Naive B cell (primary cell): ENCODE measurements around the gene GNL2. TPM values are rescaled to one million over a fixed set of nuclear protein-coding genes. Genes with fewer than 3 reads are reported as not detected.
A peak's percentile ranks its signal among the peaks of the same experiment; 100 is the strongest.
"Not testable (repeated sequence)": the region's sequence is repeated elsewhere in the genome, so short reads cannot be mapped to it uniquely, and the experiment has no call there.

Experiments used
- ATAC-seq, 2 donors: fragments of 150-1000 bp; cut with Tn5 transposase; 2 replicates each; pipeline ENCODE4 v1.10.0; 2021; ENCODE audit warnings: low read depth in 2 of 2, mild to moderate bottlenecking in 2 of 2, moderate library complexity in 2 of 2
- DNase-seq: peaks from one replicate; pipeline ENCODE4 v3.0.0; 2022
- H3K27ac Mint-ChIP-seq, 6 donors: one replicate each; pipeline ENCODE4 v1.8.0; 2020 to 2022; ENCODE audit warnings: mild to moderate bottlenecking in 6 of 6, mixed read lengths in 6 of 6, moderate library complexity in 5 of 6, inconsistent platforms in 2 of 6
- H3K27me3 Mint-ChIP-seq, 3 donors: one replicate each; pipeline ENCODE4 v1.8.0; 2021 to 2022; ENCODE audit warnings: mixed read lengths in 3 of 3, mild to moderate bottlenecking in 1 of 3
- H3K36me3 Mint-ChIP-seq, 2 donors: one replicate each; pipeline ENCODE4 v1.8.0; 2020 to 2022; ENCODE audit warnings: mixed read lengths in 2 of 2, inconsistent platforms in 1 of 2, mild to moderate bottlenecking in 1 of 2
- H3K4me1 Mint-ChIP-seq, 3 donors: one replicate each; pipeline ENCODE4 v1.8.0; 2020 to 2022; ENCODE audit warnings: mixed read lengths in 3 of 3, inconsistent platforms in 1 of 3, mild to moderate bottlenecking in 1 of 3, moderate library complexity in 1 of 3
- H3K4me3 Mint-ChIP-seq, 8 donors: one replicate each; pipeline ENCODE4 v1.8.0; 2020 to 2022; ENCODE audit warnings: mild to moderate bottlenecking in 8 of 8, mixed read lengths in 8 of 8, moderate library complexity in 8 of 8, inconsistent platforms in 2 of 8
- H3K9me3 Mint-ChIP-seq, 7 donors: one replicate each; pipeline ENCODE4 v1.8.0; 2020 to 2022; ENCODE audit warnings: mixed read lengths in 7 of 7, mild to moderate bottlenecking in 5 of 7, inconsistent platforms in 2 of 7, moderate library complexity in 1 of 7
- polyA plus RNA-seq, 6 donors: library from polyadenylated mRNA; unstranded; fragments of 300-500 nt; fragmentation: Illumina TruSeq; gene quantifications; one replicate each; pipeline ENCODE4 v1.2.3, GENCODE V29; 2021; ENCODE audit warnings: low read depth in 6 of 6

GNL2 gene
- polyA plus RNA-seq, 6 donors from 2014 or later: 38.1 to 57.6 (median 45.4) TPM

DNA sequence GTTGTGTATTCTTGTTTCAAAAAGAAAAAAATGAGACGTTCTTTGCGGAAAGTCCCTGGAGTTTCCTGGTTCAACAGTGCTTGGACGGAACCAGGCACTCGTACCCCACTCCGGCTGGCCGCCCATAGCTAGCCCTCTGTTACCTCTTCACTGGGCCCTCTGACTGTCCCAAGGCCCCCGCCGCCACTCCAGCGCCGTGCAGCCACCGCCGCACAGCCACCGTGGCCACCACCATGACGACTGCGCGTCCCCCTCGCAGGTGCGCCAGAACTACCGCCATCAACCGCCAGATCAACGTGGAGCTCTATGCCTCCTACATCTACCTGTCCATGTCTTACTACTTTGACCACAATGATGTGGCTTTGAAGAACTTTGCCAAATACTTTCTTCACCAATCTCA, 51.2 kb downstream of the GNL2 start:
- ATAC-seq: no peak
- Mint-ChIP-seq H3K27me3 (no peaks in the 10 kb centered on the region), H3K36me3 (peaks cover 18 to 38% of the 10 kb centered on the region in 2 donors), H3K4me3 (no peak overlapping the region), H3K27ac (peak overlapping the region in 4 of 6 donors; percentile 22 to 64 (median 50)), H3K9me3 (no peaks in the 10 kb centered on the region), H3K4me1 (peaks cover 4 to 17% (median 12%) of the 10 kb centered on the region in 3 donors)
- no peak for DNase-seq

DNA sequence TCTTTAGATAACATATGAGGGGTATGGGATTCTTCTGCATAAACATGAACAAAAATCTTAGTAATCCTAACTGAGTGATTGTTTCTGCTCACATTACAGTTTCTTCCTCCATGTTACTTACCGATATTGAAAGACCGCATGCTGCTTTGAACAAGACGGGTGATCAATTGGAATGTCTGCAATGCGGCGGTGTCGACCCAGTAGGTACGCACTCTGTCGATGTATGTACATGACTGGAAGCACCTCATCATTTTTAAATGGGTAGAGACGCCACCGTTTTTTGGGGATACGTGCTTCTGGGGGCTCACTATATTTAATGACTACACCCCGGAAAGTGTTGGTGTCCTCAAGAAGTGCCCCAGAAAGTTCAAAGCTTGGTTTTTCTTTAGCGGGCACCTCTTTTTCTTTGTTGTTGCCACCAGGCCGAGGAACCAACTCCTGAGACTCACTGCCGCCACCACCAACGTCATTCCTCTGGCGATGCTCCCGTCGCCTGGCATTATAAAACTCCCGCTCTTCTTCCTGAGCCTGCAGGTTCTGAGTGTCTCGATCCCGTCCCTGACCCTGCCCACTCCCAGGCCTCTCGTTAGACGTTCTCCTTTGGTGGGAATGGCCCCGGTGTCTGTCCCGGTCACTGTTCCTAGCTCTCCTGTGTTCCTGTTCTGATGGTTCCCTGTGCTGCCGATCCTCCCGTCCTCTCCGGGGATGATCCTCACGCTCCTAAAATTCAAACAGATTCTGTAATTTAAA, 55.5 kb downstream of the GNL2 start:
- Mint-ChIP-seq H3K4me1 (peaks cover 0 to 15% (median 5%) of the 10 kb centered on the region in 3 donors), H3K4me3 (no peak overlapping the region), H3K27ac (no peak overlapping the region), H3K36me3 (peaks cover 25 to 26% of the 10 kb centered on the region in 2 donors), H3K9me3 (no peaks in the 10 kb centered on the region), H3K27me3 (no peaks in the 10 kb centered on the region)
- ATAC-seq (no peak), DNase-seq (no peak)

DNA sequence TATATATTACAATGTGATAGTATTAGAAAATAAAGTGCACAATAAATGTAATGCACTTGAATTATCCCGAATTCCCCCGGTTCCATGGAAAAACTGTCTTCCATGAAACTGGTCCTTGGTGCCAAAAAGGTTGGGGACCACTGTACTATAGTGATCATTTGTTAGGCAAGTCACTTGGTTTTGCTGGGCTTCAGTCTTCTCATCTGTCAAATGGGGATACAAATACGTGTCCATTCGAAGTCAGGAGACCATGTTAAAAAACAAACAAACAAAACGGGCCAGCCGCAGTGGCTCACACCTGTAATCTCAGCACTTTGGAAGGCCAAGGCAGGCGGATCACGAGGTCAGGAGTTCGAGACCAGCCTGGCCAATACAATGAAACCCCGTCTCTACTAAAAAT, 56.6 kb downstream of the GNL2 start:
- Mint-ChIP-seq H3K27ac (peak overlapping the region in 1 of 6 donors; percentile 80), H3K36me3 (peaks cover 18 to 19% of the 10 kb centered on the region in 2 donors), H3K4me1 (peaks cover 0 to 12% (median 5%) of the 10 kb centered on the region in 3 donors)
- ATAC-seq, H3K9me3 Mint-ChIP-seq, H3K4me3 Mint-ChIP-seq, DNase-seq, H3K27me3 Mint-ChIP-seq: not testable (repeated sequence)

DNA sequence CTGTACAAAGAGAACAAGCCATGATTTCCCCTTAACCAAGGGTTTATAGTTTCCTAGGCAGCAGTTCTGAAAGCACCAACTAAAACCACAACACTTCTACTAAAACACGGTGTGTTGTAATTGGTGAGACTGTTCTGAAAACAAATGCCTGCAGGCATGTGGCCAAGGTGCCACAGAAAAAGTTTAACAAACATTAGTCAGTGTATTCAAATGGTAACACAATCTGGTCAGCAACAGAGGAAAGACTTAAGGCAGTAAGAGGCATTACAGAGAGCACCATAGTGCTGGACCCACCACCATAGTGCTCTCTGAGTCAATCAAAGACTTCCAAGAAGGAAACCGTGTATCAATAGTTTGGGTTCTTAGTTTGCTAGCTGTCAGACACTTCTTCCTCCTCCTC, 58.4 kb downstream of the GNL2 start:
- peaks cover 0 to 12% (median 8%) of the 10 kb centered on the region in 3 donors for H3K4me1 Mint-ChIP-seq
- no peak overlapping the region for H3K27ac Mint-ChIP-seq
- H3K9me3 Mint-ChIP-seq: peaks cover 0 to 1% (median 0%) of the 10 kb centered on the region in 7 donors
- H3K27me3 Mint-ChIP-seq: no peaks in the 10 kb centered on the region
- peaks cover 18 to 19% of the 10 kb centered on the region in 2 donors for H3K36me3 Mint-ChIP-seq
- ATAC-seq (no peak), DNase-seq (no peak)
- H3K4me3 Mint-ChIP-seq: no peak overlapping the region

DNA sequence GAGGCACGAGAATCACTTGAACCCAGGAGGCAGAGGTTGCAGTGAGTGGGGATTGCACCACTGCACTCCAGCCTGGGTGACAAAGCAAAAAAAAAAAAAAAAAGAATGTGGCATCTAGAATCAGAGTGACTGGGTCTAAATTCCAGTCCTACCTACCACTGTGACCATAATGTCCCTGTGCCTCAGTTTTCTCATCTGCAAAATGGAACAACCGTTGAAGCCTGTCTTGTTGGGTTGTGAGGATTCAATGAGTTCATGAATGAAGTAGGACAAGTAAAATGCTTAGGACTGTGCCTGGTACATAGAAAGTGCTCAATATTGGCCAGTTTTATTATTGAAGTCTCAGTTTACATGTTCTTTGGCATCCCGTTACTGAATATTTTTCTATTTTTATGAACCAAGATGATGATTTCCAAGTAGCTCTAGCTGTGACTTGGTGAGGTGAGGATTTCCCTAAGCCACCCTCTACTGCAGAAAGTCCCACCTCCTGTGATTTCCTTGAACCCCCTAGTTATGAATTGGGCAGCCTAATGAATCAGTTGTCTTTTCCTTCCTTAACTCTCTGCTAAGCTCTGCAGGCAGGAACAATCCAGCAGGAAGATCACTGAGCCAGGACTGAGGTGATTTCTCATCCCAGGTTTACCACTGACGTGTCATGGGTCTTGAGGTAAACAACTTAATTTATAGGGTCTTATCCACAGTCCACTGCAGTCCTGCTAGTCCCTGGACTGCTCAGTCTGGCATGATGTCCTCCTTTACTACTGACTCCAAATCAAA, 62.2 kb downstream of the GNL2 start:
- H3K36me3 Mint-ChIP-seq: peaks cover 8 to 15% of the 10 kb centered on the region in 2 donors
- peaks cover 0 to 9% (median 5%) of the 10 kb centered on the region in 3 donors for H3K4me1 Mint-ChIP-seq
- ATAC-seq (no peak), DNase-seq (no peak)
- peaks cover 0 to 1% (median 0%) of the 10 kb centered on the region in 7 donors for H3K9me3 Mint-ChIP-seq
- no peak overlapping the region for H3K4me3 Mint-ChIP-seq
- H3K27ac Mint-ChIP-seq: peak overlapping the region in 1 of 6 donors; percentile 90
- H3K27me3 Mint-ChIP-seq: no peaks in the 10 kb centered on the region

DNA sequence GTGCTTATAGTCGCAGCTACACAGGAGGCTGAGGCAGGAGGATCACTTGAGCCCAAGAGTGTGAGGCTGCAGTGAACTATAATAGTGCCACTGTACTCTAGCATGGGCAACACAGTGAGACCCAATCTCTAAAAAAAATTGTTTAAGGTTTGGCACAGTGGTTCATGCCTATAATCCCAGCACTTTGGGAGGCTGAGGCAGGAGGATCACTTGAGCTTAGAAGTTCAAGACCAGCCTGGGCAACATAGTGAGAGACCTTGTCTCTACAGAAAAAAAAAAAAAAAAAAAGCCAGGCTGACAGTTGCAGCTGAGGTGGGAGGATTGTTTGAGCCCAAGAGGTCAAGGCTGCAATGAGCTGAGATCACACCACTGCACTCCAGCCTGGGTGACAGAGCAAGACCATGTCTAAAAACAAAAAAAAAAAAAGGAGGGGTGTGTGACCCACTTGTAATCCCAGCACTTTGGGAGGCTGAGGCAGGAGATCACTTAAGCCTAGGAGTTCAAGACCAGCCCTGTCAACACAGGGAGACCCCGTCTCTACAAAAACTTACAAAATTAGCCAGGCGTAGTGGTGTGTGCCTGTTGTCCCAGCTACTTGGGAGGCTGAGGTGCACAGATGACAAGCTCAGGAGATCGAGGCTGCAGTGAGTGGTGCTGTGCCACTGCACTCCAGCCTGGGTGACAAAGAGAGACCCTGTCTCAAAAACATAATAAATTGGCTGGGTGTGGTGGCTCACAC, 63.1 kb downstream of the GNL2 start:
- ATAC-seq, H3K9me3 Mint-ChIP-seq, H3K27me3 Mint-ChIP-seq, H3K27ac Mint-ChIP-seq, DNase-seq, H3K36me3 Mint-ChIP-seq, H3K4me1 Mint-ChIP-seq: not testable (repeated sequence)
- H3K4me3 Mint-ChIP-seq: peak overlapping the region in 3 of 8 donors; percentile 30 to 42 (median 33)

DNA sequence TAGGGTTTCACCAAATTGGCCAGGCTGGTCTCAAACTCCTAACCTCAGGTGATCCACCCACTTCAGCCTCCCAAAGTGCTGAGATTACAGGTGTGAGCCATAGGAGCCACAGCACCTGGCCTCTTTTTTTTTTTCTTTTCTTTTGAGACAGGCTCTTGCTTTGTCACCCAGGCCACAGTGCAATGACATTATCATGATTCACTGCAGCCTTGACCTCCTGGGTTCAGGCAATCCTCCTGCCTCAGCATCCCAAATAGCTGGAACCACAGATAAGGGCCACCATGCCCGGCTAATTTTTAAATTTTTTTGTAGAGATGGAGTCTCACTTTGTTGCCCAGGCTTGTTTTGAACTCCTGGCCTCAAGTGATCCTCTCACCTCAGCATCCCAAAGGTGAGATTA, 65.8 kb downstream of the GNL2 start:
- ATAC-seq, H3K4me3 Mint-ChIP-seq, H3K36me3 Mint-ChIP-seq, H3K27me3 Mint-ChIP-seq, H3K9me3 Mint-ChIP-seq, H3K4me1 Mint-ChIP-seq, H3K27ac Mint-ChIP-seq, DNase-seq: not testable (repeated sequence)

DNA sequence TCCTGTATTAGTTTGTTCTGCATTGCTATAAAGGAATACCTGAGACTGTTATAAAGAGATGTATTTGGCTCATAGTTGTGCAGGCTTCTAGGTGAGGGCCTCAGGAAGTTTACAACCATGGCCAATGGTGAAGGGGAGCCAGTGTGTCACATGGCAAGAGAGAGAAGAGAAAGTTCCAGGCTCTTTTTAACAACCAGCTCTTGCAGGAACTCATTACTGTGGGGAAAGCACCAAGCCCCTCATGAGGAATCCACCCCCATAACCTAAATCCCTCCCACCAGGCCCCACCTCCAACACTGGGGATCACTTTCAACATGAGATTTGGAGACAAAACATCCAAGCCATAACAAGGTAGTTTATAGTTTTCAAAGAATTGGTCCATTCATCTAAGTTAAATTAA, 76.1 kb downstream of the GNL2 start:
- Mint-ChIP-seq H3K4me3 (peak overlapping the region in 7 of 8 donors; percentile 16 to 91 (median 79)), H3K27ac (peak overlapping the region in 4 of 6 donors; percentile 24 to 79 (median 58)), H3K9me3 (no peaks in the 10 kb centered on the region), H3K27me3 (peaks cover 0 to 6% (median 0%) of the 10 kb centered on the region in 3 donors), H3K4me1 (peaks cover 9 to 25% (median 11%) of the 10 kb centered on the region in 3 donors), H3K36me3 (no peaks in the 10 kb centered on the region)
- no peak for ATAC-seq
- no peak for DNase-seq

DNA sequence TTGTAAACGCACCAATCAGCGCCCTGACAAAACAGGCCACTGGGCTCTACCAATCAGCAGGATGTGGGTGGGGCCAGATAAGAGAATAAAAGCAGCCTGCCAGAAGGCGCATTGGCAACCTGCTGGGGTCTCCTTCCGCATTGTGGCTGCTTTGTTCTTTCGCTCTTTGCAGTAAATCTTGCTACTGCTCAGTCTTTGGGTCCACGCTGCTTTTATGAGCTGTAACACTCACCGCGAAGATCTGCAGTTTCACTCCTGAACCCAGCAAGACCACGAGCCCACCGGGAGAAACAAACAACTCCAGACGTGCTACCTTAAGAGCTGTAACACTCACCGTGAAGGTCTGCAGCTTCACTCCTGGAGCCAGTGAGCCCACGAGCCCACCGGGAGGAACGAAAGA, 76.8 kb downstream of the GNL2 start:
- Mint-ChIP-seq H3K4me3 (peak overlapping the region in 7 of 8 donors; percentile 16 to 91 (median 79)), H3K27ac (peak overlapping the region in 2 of 6 donors; percentile 73 to 79), H3K4me1 (peaks cover 12 to 27% (median 13%) of the 10 kb centered on the region in 3 donors)
- not testable (repeated sequence) for H3K27me3 Mint-ChIP-seq, ATAC-seq, H3K36me3 Mint-ChIP-seq, H3K9me3 Mint-ChIP-seq
- peak; percentile 1 for DNase-seq

DNA sequence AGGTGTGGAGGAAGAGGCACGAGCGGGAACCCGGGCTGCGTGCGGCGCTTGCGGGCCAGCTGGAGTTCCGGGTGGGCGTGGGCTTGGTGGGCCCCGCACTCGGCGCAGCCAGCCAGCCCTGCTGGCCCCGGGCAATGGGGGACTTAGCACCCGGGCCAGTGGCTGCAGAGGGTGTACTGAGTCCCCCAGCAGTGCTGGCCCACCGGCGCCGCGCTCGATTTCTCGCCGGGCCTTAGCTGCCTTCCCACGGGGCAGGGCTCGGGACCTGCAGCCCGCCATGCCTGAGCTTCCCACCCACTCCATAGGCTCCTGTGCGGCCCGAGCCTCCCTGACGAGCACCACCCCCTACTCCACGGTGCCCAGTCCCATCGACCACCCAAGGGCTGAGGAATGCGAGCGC, 77.5 kb downstream of the GNL2 start:
- Mint-ChIP-seq H3K4me3 (peak overlapping the region in 1 of 8 donors; percentile 91), H3K4me1 (peaks cover 19 to 34% (median 20%) of the 10 kb centered on the region in 3 donors)
- H3K27me3 Mint-ChIP-seq, ATAC-seq, DNase-seq, H3K27ac Mint-ChIP-seq, H3K9me3 Mint-ChIP-seq, H3K36me3 Mint-ChIP-seq: not testable (repeated sequence)

DNA sequence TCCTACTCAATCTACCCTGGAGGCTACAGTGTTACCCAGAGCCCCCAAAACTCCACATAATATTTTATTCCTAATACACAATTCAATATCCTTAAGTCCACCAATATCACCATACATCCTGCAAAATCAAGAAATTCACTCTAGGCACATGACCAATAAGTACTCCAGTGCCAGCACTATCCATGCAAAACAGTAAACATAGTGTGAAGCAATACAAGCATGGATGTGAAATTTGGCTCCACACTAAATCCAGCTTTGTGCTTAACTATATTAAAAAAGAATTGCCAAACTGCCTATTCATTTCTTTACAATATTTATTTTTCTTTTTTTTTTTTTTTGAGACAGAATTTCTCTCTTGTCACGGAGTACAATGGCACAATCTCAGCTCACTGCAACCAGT, 78.2 kb downstream of the GNL2 start:
- H3K27ac Mint-ChIP-seq: no peak overlapping the region
- H3K36me3 Mint-ChIP-seq: no peaks in the 10 kb centered on the region
- H3K4me1 Mint-ChIP-seq: peaks cover 20 to 36% (median 22%) of the 10 kb centered on the region in 3 donors
- ATAC-seq (no peak), DNase-seq (no peak)
- peaks cover 0 to 6% (median 0%) of the 10 kb centered on the region in 3 donors for H3K27me3 Mint-ChIP-seq
- no peaks in the 10 kb centered on the region for H3K9me3 Mint-ChIP-seq
- H3K4me3 Mint-ChIP-seq: peak overlapping the region in 1 of 8 donors; percentile 72
